Midbrain (tissue), 1 donor: ENCODE data around the gene NUPR2.
"Not testable (repeated sequence)": the region's sequence is repeated elsewhere in the genome, so short reads cannot be mapped to it uniquely, and the experiment has no call there.

Experiments
- DNase-seq: peaks from one replicate; lab custom pipeline; 2025; lab: John Stamatoyannopoulos, UW

Gene NUPR2

GRCh38 chr7:56086761-56087160 lies 29.5 kb downstream of the NUPR2 start:
- DNase-seq: no peak

DNA sequence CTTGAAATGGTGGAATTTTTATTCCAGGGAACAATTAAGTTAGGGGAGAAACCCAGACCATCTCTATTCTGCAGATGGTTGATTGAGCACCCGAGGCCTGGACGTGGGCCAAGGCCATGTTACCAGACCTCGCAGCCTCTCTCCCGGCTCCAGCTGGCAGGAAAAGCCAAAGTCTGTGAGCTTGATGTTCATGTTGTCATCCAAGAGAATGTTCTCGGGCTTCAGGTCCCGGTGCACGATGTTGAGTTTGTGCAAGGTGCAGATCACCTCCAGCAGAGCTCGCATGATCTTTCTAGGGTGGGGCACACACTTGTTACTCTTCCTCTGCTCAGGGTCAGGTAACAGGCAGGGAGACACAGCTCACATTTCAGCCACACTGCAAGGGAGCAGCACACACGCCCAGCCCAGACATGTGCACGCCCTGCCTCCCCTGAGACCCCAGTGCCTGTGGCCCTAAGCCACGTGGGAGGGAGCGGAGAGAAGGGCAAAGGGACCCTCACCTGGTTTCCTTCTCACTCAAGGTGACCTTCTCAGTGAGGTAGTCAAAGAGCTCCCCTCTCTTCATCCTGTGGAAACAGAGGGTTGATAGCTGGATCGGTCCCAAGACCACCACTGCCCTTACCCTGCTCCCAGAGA lies 32.9 kb downstream of the NUPR2 start:
- DNase-seq: peak; percentile 65

DNA sequence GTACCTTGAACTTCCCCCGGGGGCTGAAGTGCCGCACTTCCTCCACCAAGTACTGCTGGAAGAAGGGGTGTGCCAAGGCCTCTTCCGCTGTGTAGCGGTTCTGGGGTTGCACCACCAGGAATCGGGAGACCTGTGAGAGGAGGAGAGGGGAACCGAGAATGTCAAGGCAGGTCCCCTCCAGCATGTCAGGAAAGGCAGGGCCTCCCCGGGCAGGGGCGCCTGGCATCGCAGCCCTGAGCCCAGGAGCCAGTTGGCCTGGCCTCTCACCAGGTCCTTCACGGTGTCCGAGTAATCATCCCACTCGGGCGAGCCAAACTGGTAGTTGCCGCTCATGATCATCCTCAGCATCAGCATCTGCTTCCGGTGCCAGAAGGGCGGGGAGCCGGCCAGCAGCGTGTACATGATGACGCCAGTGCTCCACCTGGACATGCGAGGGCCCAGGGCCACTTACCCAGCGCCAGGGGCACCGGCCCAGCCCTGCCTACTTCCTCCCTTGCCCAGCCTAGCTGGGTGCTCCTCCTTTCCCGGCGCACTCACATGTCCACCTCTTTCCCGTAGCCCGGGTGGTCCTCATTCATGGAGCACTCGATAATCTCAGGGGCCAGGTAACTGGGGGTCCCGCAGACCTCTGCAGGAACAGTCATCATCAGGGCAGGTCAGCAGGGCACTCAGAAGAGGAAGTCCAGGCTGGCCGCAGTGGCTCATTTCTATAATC lies 34.4 kb downstream of the NUPR2 start:
- DNase-seq: no peak

- DNase-seq: not testable (repeated sequence)
These were observed 35.3 kb downstream of the NUPR2 start for GRCh38 chr7:56080726-56081435.

GRCh38 chr7:56079450-56080185 lies 36.6 kb downstream of the NUPR2 start:
- DNase-seq: peak; percentile 84

GRCh38 chr7:56078196-56078595 lies 38.0 kb downstream of the NUPR2 start:
- no peak for DNase-seq

- no peak for DNase-seq
These were observed 38.5 kb downstream of the NUPR2 start for GRCh38 chr7:56077681-56078080.

GRCh38 chr7:56074371-56074791 lies 41.8 kb downstream of the NUPR2 start:
- peak; percentile 78 for DNase-seq

- not testable (repeated sequence) for DNase-seq
These were observed 49.8 kb downstream of the NUPR2 start for GRCh38 chr7:56066376-56066775.
